Liver (tissue), 9 donors: Measurements from ENCODE around the gene EFCAB12. TPM values are rescaled to one million over a fixed set of nuclear protein-coding genes. Genes with fewer than 3 reads are reported as not detected.

ENCODE experiments used
- DNase-seq: peaks from one replicate; pipeline ENCODE4 v3.0.0-alpha.2; 2017; ENCODE audit warnings: low spot score
- H3K27ac ChIP-seq, 2 donors: one replicate each; pipeline ENCODE4 v1.7.0; 2013; ENCODE audit warnings: inconsistent platforms in 2 of 2, low read length in 2 of 2, control low read depth in 1 of 2, low read depth in 1 of 2, mild to moderate bottlenecking in 1 of 2
- H3K27me3 ChIP-seq, 4 donors: one replicate each; pipeline versions ENCODE4 v1.6.1 to v1.7.0; 2013; ENCODE audit warnings: low read length in 3 of 4, inconsistent platforms in 1 of 4, mild to moderate bottlenecking in 1 of 4, moderate library complexity in 1 of 4; ENCODE audit not compliant: control insufficient read depth in 4 of 4, insufficient read depth in 4 of 4
- H3K36me3 ChIP-seq, 4 donors: one replicate each; pipeline versions ENCODE4 v1.6.1 to v1.7.0; 2013; ENCODE audit warnings: low read length in 3 of 4, mild to moderate bottlenecking in 3 of 4, low read depth in 1 of 4, moderate library complexity in 1 of 4; ENCODE audit not compliant: control insufficient read depth in 4 of 4, insufficient read depth in 3 of 4
- H3K4me1 ChIP-seq, 4 donors: one replicate each; pipeline versions ENCODE4 v1.6.1 to v1.7.0; 2013; ENCODE audit warnings: low read length in 3 of 4, mild to moderate bottlenecking in 3 of 4, moderate library complexity in 1 of 4; ENCODE audit not compliant: control insufficient read depth in 4 of 4, insufficient read depth in 4 of 4
- H3K4me3 ChIP-seq, 3 donors: one replicate each; pipeline versions ENCODE4 v1.6.1 to v1.7.0; 2013; ENCODE audit warnings: low read length in 3 of 3, control low read depth in 1 of 3, low read depth in 1 of 3, mild to moderate bottlenecking in 1 of 3
- H3K9ac ChIP-seq, 2 donors: one replicate each; pipeline ENCODE4 v1.7.0; 2013; ENCODE audit warnings: low read length in 2 of 2, mild to moderate bottlenecking in 2 of 2, moderate library complexity in 2 of 2, control low read depth in 1 of 2, low read depth in 1 of 2
- H3K9me3 ChIP-seq, 4 donors: one replicate each; pipeline versions ENCODE4 v1.6.1 to v1.7.0; 2013; ENCODE audit warnings: low read length in 3 of 4; ENCODE audit not compliant: control insufficient read depth in 4 of 4
- ATF3 ChIP-seq: IDR thresholded peaks from 2 replicates; pipeline ENCODE4 v1.6.1; 2016; ENCODE audit warnings: antibody characterized with exemption
- CTCF ChIP-seq: fragments of 150-350 bp; IDR thresholded peaks from 2 replicates; pipeline ENCODE4 v1.5.1; 2017; ENCODE audit warnings: improper control_type of control experiment, low read depth, low read length; ENCODE audit not compliant: missing input control
- EGR1 ChIP-seq, 2 donors: IDR thresholded peaks; 2 replicates each; pipeline ENCODE4 v1.6.1; 2016 to 2018; ENCODE audit warnings: antibody characterized with exemption in 2 of 2, low read depth in 2 of 2
- FOXA1 ChIP-seq: IDR thresholded peaks from 2 replicates; pipeline ENCODE4 v1.6.1; 2016; ENCODE audit warnings: antibody characterized with exemption
- FOXA2 ChIP-seq: IDR thresholded peaks from 2 replicates; pipeline ENCODE4 v1.6.1; 2016; ENCODE audit warnings: antibody characterized with exemption
- GABPA ChIP-seq, 2 donors: IDR thresholded peaks in 1 of 2; conservative IDR thresholded peaks in 1 of 2; 2 replicates each; pipeline ENCODE4 v1.6.1; 2016; ENCODE audit warnings: antibody characterized with exemption in 2 of 2, mild to moderate bottlenecking in 1 of 2, moderate library complexity in 1 of 2
- HNF4A ChIP-seq, 2 donors: conservative IDR thresholded peaks; 2 replicates each; pipeline ENCODE4 v1.6.1; 2016; ENCODE audit warnings: antibody characterized with exemption in 2 of 2, mild to moderate bottlenecking in 2 of 2
- HNF4G ChIP-seq: IDR thresholded peaks from 2 replicates; pipeline ENCODE4 v1.6.1; 2016; ENCODE audit warnings: antibody characterized with exemption
- JUND ChIP-seq, 2 donors: IDR thresholded peaks; 2 replicates each; pipeline ENCODE4 v1.6.1; 2016; ENCODE audit warnings: antibody characterized with exemption in 2 of 2
- MAX ChIP-seq: IDR thresholded peaks from 2 replicates; pipeline ENCODE4 v1.6.1; 2016; ENCODE audit warnings: antibody characterized with exemption
- NR2F2 ChIP-seq: IDR thresholded peaks from 2 replicates; pipeline ENCODE4 v1.6.1; 2016; ENCODE audit warnings: antibody characterized with exemption
- RAD21 ChIP-seq, 2 donors: IDR thresholded peaks; 2 replicates each; pipeline ENCODE4 v1.6.1; 2016; ENCODE audit warnings: antibody characterized with exemption in 2 of 2, mild to moderate bottlenecking in 2 of 2
- REST ChIP-seq: IDR thresholded peaks from 2 replicates; pipeline ENCODE4 v1.6.1; 2016; ENCODE audit warnings: antibody characterized with exemption, mild to moderate bottlenecking
- RXRA ChIP-seq, 2 donors: IDR thresholded peaks; 2 replicates each; pipeline ENCODE4 v1.6.1; 2017 to 2018; ENCODE audit warnings: antibody characterized with exemption in 2 of 2, mild to moderate bottlenecking in 1 of 2
- SP1 ChIP-seq: IDR thresholded peaks from 2 replicates; pipeline ENCODE4 v1.6.1; 2018; ENCODE audit warnings: antibody characterized with exemption, mild to moderate bottlenecking
- TAF1 ChIP-seq: conservative IDR thresholded peaks from 2 replicates; pipeline ENCODE4 v1.6.1; 2016; ENCODE audit warnings: antibody characterized with exemption, mild to moderate bottlenecking
- YY1 ChIP-seq: IDR thresholded peaks from 2 replicates; pipeline ENCODE4 v1.6.1; 2016; ENCODE audit warnings: antibody characterized with exemption, mild to moderate bottlenecking
- ZBTB33 ChIP-seq: IDR thresholded peaks from 2 replicates; pipeline ENCODE4 v1.6.1; 2016; ENCODE audit warnings: antibody characterized with exemption
- WGBS: extraction: QIAGEN DNeasy Blood & Tissue Kit; methylation state at CpG from one replicate; pipeline ENCODE4 v1.1.7; 2013; 5-methylcytosine and 5-hydroxymethylcytosine counted together
- polyA plus RNA-seq, 2 donors: library from polyadenylated mRNA; stranded (reverse) in 1 of 2; unstranded in 1 of 2; fragments of 200-250 nt in 1 of 2; fragments of >200 nt in 1 of 2; fragmentation: Nextera tagmentation in 1 of 2; extraction: Ambion mirVana in 1 of 2; gene quantifications; one replicate each; pipeline versions ENCODE4 v1.2.1 to v1.2.3, GENCODE V29; 2013 to 2015
- total RNA-seq, 2 donors: library from RNA; depleted of rRNA; stranded (reverse); fragments of >200 nt; gene quantifications; one replicate each; pipeline ENCODE4 v1.2.3, GENCODE V29; 2014
- donor health status: healthy.
- donor health status: healthy.
- donor health status: healthy.
- donor health status: healthy.
- donor health status: healthy.

Gene EFCAB12
- total and polyA plus RNA-seq, 4 donors, result 0.37 to 2.4 (median 0.65) TPM

GRCh38 chr3:129409541-129409940, 18.9 kb downstream of the EFCAB12 start:
- DNase-seq, result no peak
- Histone ChIP-seq H3K4me3 (no peak overlapping the region), H3K36me3 (no peaks in the 10 kb centered on the region), H3K9ac (no peak overlapping the region), H3K9me3 (no peaks in the 10 kb centered on the region), H3K4me1 (peaks cover 0 to 6% (median 2%) of the 10 kb centered on the region in 4 donors), H3K27ac (no peak overlapping the region), H3K27me3 (no peaks in the 10 kb centered on the region)
- 94% methylated on average over 2 of the region's 2 CpGs for WGBS
- TF ChIP-seq MAX (no peak), RAD21 (IDR thresholded peaks at IDR 0.05) (no peak), FOXA1 (no peak), YY1 (no peak), FOXA2 (no peak), CTCF (no peak), REST (no peak), EGR1 (IDR thresholded peaks at IDR 0.05; ENCODE audit: low read depth in 2 of 2) (no peak), HNF4G (no peak), ZBTB33 (no peak), TAF1 (no peak), ATF3 (no peak), NR2F2 (no peak), RXRA (IDR thresholded peaks at IDR 0.05) (no peak), HNF4A (conservative IDR thresholded peaks at IDR 0.05) (no peak), JUND (IDR thresholded peaks at IDR 0.05) (no peak), SP1 (no peak), GABPA (IDR thresholded peaks at IDR 0.05 in 1 of 2, conservative IDR thresholded peaks at IDR 0.05 in 1 of 2) (no peak)
